Right renal cortex interstitium (tissue), 3 donors: ENCODE results near the gene NPIPA5. TPM values are rescaled to one million over a fixed set of nuclear protein-coding genes. Genes with fewer than 3 reads are reported as not detected.

Experiments used
- polyA plus RNA-seq, 3 donors: library from polyadenylated mRNA; unstranded; fragments of 120-200 nt; gene quantifications; one replicate each; pipeline ENCODE4 v1.2.1, GENCODE V29; 2013; ENCODE audit not compliant: insufficient read length in 3 of 3

Gene NPIPA5
- polyA plus RNA-seq, 3 donors: 0.78 to 33.8 (median 0.87) TPM

Other genes starting within 250 kb of the NPIPA5 start
- gene MPV17L, start 17.5 kb upstream of the NPIPA5 start, polyA plus RNA-seq: 1 to 10 TPM; 6.8 to 8.8 (median 8.7) TPM
- 10 to 100 TPM; 44.0 to 49.7 (median 45.6) TPM for gene BMERB1, start 56.3 kb upstream of the NPIPA5 start, polyA plus RNA-seq